GM19324 (cell line): ENCODE data around the gene RNFT2.

Experiments used
- ATAC-seq: cut with Tn5 transposase; IDR thresholded peaks from one replicate; pipeline ENCODE4 v1.9.1; 2021; ENCODE audit warnings: mild to moderate bottlenecking, moderate library complexity; ENCODE audit not compliant: unreplicated experiment, low FRiP score

RNFT2 gene

GRCh38 chr12:116820064-116820656 is 82.0 kb downstream of the RNFT2 start:
- no peak for ATAC-seq

GRCh38 chr12:116821291-116821690 is 83.2 kb downstream of the RNFT2 start:
- ATAC-seq = no peak

GRCh38 chr12:116827432-116827831 is 89.3 kb downstream of the RNFT2 start:
- no peak for ATAC-seq

- no peak for ATAC-seq
These were observed 94.2 kb downstream of the RNFT2 start for GRCh38 chr12:116832353-116832752.

- no peak for ATAC-seq
These were observed 95.4 kb downstream of the RNFT2 start for GRCh38 chr12:116833474-116833873.

GRCh38 chr12:116835484-116835883 is 97.4 kb downstream of the RNFT2 start:
- no peak for ATAC-seq

GRCh38 chr12:116837097-116837496 is 99.0 kb downstream of the RNFT2 start:
- no peak for ATAC-seq

- no peak for ATAC-seq
These were observed 100.2 kb downstream of the RNFT2 start for GRCh38 chr12:116838365-116838764.

- ATAC-seq = no peak
These were observed 101.2 kb downstream of the RNFT2 start for GRCh38 chr12:116839287-116839830.

- ATAC-seq = no peak
These were observed 105.0 kb downstream of the RNFT2 start for GRCh38 chr12:116843085-116843484.

- ATAC-seq = no peak
These were observed 111.1 kb downstream of the RNFT2 start for GRCh38 chr12:116849216-116849615.

- no peak for ATAC-seq
These were observed 114.2 kb downstream of the RNFT2 start for GRCh38 chr12:116852303-116852702.

GRCh38 chr12:116853507-116853906 is 115.4 kb downstream of the RNFT2 start:
- no peak for ATAC-seq

GRCh38 chr12:116855744-116856470 is 117.8 kb downstream of the RNFT2 start:
- no peak for ATAC-seq

- ATAC-seq = no peak
These were observed 118.6 kb downstream of the RNFT2 start for GRCh38 chr12:116856729-116857128.

- ATAC-seq = no peak
These were observed 121.0 kb downstream of the RNFT2 start for GRCh38 chr12:116859079-116859478.

GRCh38 chr12:116860263-116860662 is 122.1 kb downstream of the RNFT2 start:
- no peak for ATAC-seq

GRCh38 chr12:116861320-116861719 is 123.2 kb downstream of the RNFT2 start:
- peak; percentile 72 for ATAC-seq

GRCh38 chr12:116862167-116862566 is 124.1 kb downstream of the RNFT2 start:
- no peak for ATAC-seq

GRCh38 chr12:116863275-116863767 is 125.2 kb downstream of the RNFT2 start:
- no peak for ATAC-seq

- ATAC-seq = no peak
These were observed 126.5 kb downstream of the RNFT2 start for GRCh38 chr12:116864371-116865160.
